IMR-90 (cell line): ENCODE measurements around the gene RIPOR2. TPM values are rescaled to one million over a fixed set of nuclear protein-coding genes. Genes with fewer than 3 reads are reported as not detected.
A peak's percentile ranks its signal among the peaks of the same experiment; 100 is the strongest.

Source experiments
- ATAC-seq: fragments of 200-7000 bp; cut with Tn5 transposase; 2 replicates; pipeline ENCODE4 v1.9.1; 2020; ENCODE audit warnings: low read depth, mild to moderate bottlenecking, moderate library complexity
- BruUV-seq: library from RNA; stranded (reverse); fragments of 400-500 nt; replicated peaks from 2 replicates; lab custom pipeline; 2021; lab: Mats Ljungman, UMichigan
- CTCF ChIA-PET: fragments of 300-600 bp; formaldehyde crosslinking; extraction: SDS; loops from one replicate; lab custom pipeline; 2021; ENCODE audit warnings: antibody characterized with exemption; lab: Yijun Ruan, JAX
- POLR2A ChIA-PET: fragments of 300-600 bp; sonication (Branson Sonifier 250); formaldehyde crosslinking; loops from one replicate; lab custom pipeline; 2022; ENCODE audit warnings: antibody characterized with exemption; ENCODE audit not compliant: unreplicated experiment; lab: Charles Lee
- DNase-seq: peaks from one replicate; pipeline ENCODE4 v3.0.0; 2013
- H2AFZ ChIP-seq: replicated peaks from 2 replicates; pipeline ENCODE3; 2013; ENCODE audit warnings: low read length, mild to moderate bottlenecking; ENCODE audit not compliant: poor library complexity
- H2AK5ac ChIP-seq: 2 replicates; pipeline ENCODE4 v1.6.1; 2013; ENCODE audit warnings: low read depth, low read length, inconsistent platforms
- H2AK9ac ChIP-seq: replicated peaks from 2 replicates; pipeline ENCODE3; 2013; ENCODE audit warnings: mild to moderate bottlenecking, low read depth, low read length, moderate library complexity; ENCODE audit not compliant: poor library complexity
- H2BK120ac ChIP-seq: 2 replicates; pipeline ENCODE4 v1.6.1; 2013; ENCODE audit warnings: low read depth, low read length, inconsistent platforms
- H2BK15ac ChIP-seq: 3 replicates; pipeline ENCODE4 v1.6.1; 2013; ENCODE audit warnings: low read depth, low read length, inconsistent platforms
- H2BK20ac ChIP-seq: 2 replicates; pipeline ENCODE4 v1.6.1; 2013; ENCODE audit warnings: low read depth, mild to moderate bottlenecking, inconsistent platforms, low read length, moderate library complexity
- H2BK5ac ChIP-seq: 2 replicates; pipeline ENCODE4 v1.6.1; 2013; ENCODE audit warnings: mild to moderate bottlenecking, low read depth, low read length, inconsistent platforms; ENCODE audit not compliant: poor library complexity, severe bottlenecking
- H3K14ac ChIP-seq: replicated peaks from 2 replicates; pipeline ENCODE4 v1.6.1; 2013; ENCODE audit warnings: low read depth, low read length, inconsistent platforms
- H3K18ac ChIP-seq: 2 replicates; pipeline ENCODE4 v1.6.1; 2013; ENCODE audit warnings: low read depth, low read length, control low read depth
- H3K23ac ChIP-seq: 2 replicates; pipeline ENCODE4 v1.6.1; 2013; ENCODE audit warnings: low read depth, low read length, inconsistent platforms
- H3K27ac ChIP-seq: 2 replicates; pipeline ENCODE4 v1.5.1; 2013; ENCODE audit warnings: mild to moderate bottlenecking, control low read depth, low read length; ENCODE audit not compliant: insufficient read depth
- H3K27me3 ChIP-seq: 2 replicates; pipeline ENCODE4 v1.6.1; 2013; ENCODE audit warnings: low read length; ENCODE audit not compliant: control insufficient read depth, insufficient read depth
- H3K36me3 ChIP-seq: 2 replicates; pipeline ENCODE4 v1.6.1; 2013; ENCODE audit warnings: low read length, mixed read lengths; ENCODE audit not compliant: control insufficient read depth, insufficient read depth
- H3K4ac ChIP-seq: 2 replicates; pipeline ENCODE4 v1.6.1; 2013; ENCODE audit warnings: low read depth, low read length, inconsistent platforms
- H3K4me1 ChIP-seq: 2 replicates; pipeline ENCODE4 v1.6.1; 2013; ENCODE audit warnings: low read length, mixed read lengths; ENCODE audit not compliant: control insufficient read depth, insufficient read depth
- H3K4me2 ChIP-seq: 2 replicates; pipeline ENCODE4 v1.6.1; 2013; ENCODE audit warnings: low read depth, mild to moderate bottlenecking, control low read depth, low read length, moderate library complexity
- H3K4me3 ChIP-seq: 2 replicates; pipeline ENCODE4 v1.5.1; 2013; ENCODE audit warnings: low read depth, mild to moderate bottlenecking, control low read depth, low read length, moderate library complexity; ENCODE audit not compliant: insufficient read depth
- H3K56ac ChIP-seq: 2 replicates; pipeline ENCODE4 v1.6.1; 2013; ENCODE audit warnings: low read length, inconsistent platforms; ENCODE audit not compliant: insufficient read depth; ENCODE audit errors: extremely low read depth
- H3K79me1 ChIP-seq, 2 experiments: 2 replicates each; pipeline ENCODE4 v1.6.1; 2013; ENCODE audit warnings: low read length in 2 of 2, inconsistent platforms in 1 of 2, low read depth in 1 of 2
- H3K9ac ChIP-seq: 2 replicates; pipeline ENCODE4 v1.6.1; 2013; ENCODE audit warnings: low read depth, low read length, control low read depth
- H3K9me1 ChIP-seq: 2 replicates; pipeline ENCODE4 v1.6.1; 2013; ENCODE audit warnings: low read length, inconsistent platforms; ENCODE audit not compliant: insufficient read depth
- H3K9me3 ChIP-seq: 2 replicates; pipeline ENCODE4 v1.6.1; 2013; ENCODE audit warnings: low read length; ENCODE audit not compliant: control insufficient read depth, insufficient read depth
- H4K20me1 ChIP-seq: 2 replicates; pipeline ENCODE4 v1.6.1; 2013; ENCODE audit warnings: low read length, inconsistent platforms; ENCODE audit not compliant: insufficient read depth
- H4K5ac ChIP-seq: 2 replicates; pipeline ENCODE4 v1.6.1; 2013; ENCODE audit warnings: mild to moderate bottlenecking, low read depth, low read length, control low read depth
- H4K8ac ChIP-seq, 2 experiments: 2 replicates each; pipeline ENCODE4 v1.6.1; 2013; ENCODE audit warnings: low read depth in 2 of 2, low read length in 2 of 2, control low read depth in 1 of 2, inconsistent platforms in 1 of 2
- H4K91ac ChIP-seq: 2 replicates; pipeline ENCODE4 v1.6.1; 2013; ENCODE audit warnings: low read depth, low read length, inconsistent platforms; ENCODE audit not compliant: insufficient read depth
- CEBPB ChIP-seq: IDR thresholded peaks from 2 replicates; pipeline ENCODE4 v1.6.1; 2012; ENCODE audit warnings: low read depth, low read length, improper control_type of control experiment
- CHD1 ChIP-seq: IDR thresholded peaks from 2 replicates; pipeline ENCODE4 v1.6.1; 2012; ENCODE audit warnings: low read depth, low read length, improper control_type of control experiment
- FOS ChIP-seq: fragments of 150-350 bp; IDR thresholded peaks from 2 replicates; pipeline ENCODE4 v1.6.1; 2016; ENCODE audit warnings: low read depth, low read length
- MAFK ChIP-seq: IDR thresholded peaks from 2 replicates; pipeline ENCODE4 v1.6.1; 2012; ENCODE audit warnings: low read depth, low read length, improper control_type of control experiment
- MAZ ChIP-seq: IDR thresholded peaks from 2 replicates; pipeline ENCODE4 v1.6.1; 2012; ENCODE audit warnings: low read depth, mild to moderate bottlenecking, low read length, improper control_type of control experiment, moderate library complexity, borderline replicate concordance
- MXI1 ChIP-seq: IDR thresholded peaks from 2 replicates; pipeline ENCODE4 v1.6.1; 2012; ENCODE audit warnings: low read depth, mild to moderate bottlenecking, low read length, moderate library complexity, borderline replicate concordance
- POLR2A ChIP-seq: IDR thresholded peaks from 2 replicates; pipeline ENCODE4 v1.6.1; 2012; ENCODE audit warnings: mild to moderate bottlenecking, low read depth, low read length
- RAD21 ChIP-seq: IDR thresholded peaks from 2 replicates; pipeline ENCODE4 v1.6.1; 2012; ENCODE audit warnings: low read length, improper control_type of control experiment
- RCOR1 ChIP-seq: IDR thresholded peaks from 2 replicates; pipeline ENCODE4 v1.6.1; 2012; ENCODE audit warnings: mild to moderate bottlenecking, low read length, improper control_type of control experiment; ENCODE audit not compliant: insufficient replicate concordance
- RFX5 ChIP-seq: IDR thresholded peaks from 2 replicates; pipeline ENCODE4 v1.8.0; 2012; ENCODE audit warnings: low read depth, mild to moderate bottlenecking, low read length, moderate library complexity
- SMC3 ChIP-seq: fragments of 150-350 bp; IDR thresholded peaks from 2 replicates; pipeline ENCODE4 v1.6.1; 2016; ENCODE audit warnings: low read depth, mild to moderate bottlenecking, antibody characterized with exemption, low read length, moderate library complexity
- WGBS, 2 experiments: methylation state at CpG; one replicate each; pipeline versions ENCODE4 v1.1.5 to v1.1.7; 2013; ENCODE audit warnings: missing lambda C conversion rate in 2 of 2; ENCODE audit not compliant: insufficient read length in 1 of 2; ENCODE audit errors: extremely low coverage in 2 of 2; 5-methylcytosine and 5-hydroxymethylcytosine counted together
- dilution Hi-C: fragments of 300-500 bp; cut with HindIII; formaldehyde crosslinking; loops from one replicate; pipeline ENCODE4 v1.14.3; 2018; ENCODE audit warnings: low sequenced_read_pairs; ENCODE audit not compliant: unreplicated experiment
- in situ Hi-C: fragments of 300-500 bp; cut with MboI; formaldehyde crosslinking; loops from 3 replicates; pipeline ENCODE4 v1.14.3; 2019; ENCODE audit warnings: low sequenced_read_pairs, inconsistent platforms, mixed read lengths
- intact Hi-C: fragments of 100-400 bp; cut with micrococcal nuclease; formaldehyde crosslinking; loops from 2 replicates; pipeline ENCODE4 v1.10.0; 2022
- polyA plus RNA-seq, 3 experiments: library from polyadenylated mRNA; depleted of rRNA; stranded (reverse); fragments of >200 nt; gene quantifications; 2 replicates each; pipeline ENCODE4 v1.2.3, GENCODE V29; 2012; ENCODE audit warnings: low replicate concordance in 1 of 3
- total RNA-seq: library from RNA; depleted of rRNA; stranded (reverse); fragments of >200 nt; gene quantifications from 2 replicates; pipeline ENCODE4 v1.2.3, GENCODE V29; 2012
- TF ChIP-seq, protein P1 (sequence below): fragments of 150-350 bp; IDR thresholded peaks from 2 replicates; pipeline ENCODE4 v1.6.1; 2016; ENCODE audit warnings: low read depth, mild to moderate bottlenecking, low read length, moderate library complexity, borderline replicate concordance

The RIPOR2 gene
- total and polyA plus RNA-seq, 2 of the 4 experiments (the other 2 are of a cell fraction): 1.1 to 1.2 TPM

DNA sequence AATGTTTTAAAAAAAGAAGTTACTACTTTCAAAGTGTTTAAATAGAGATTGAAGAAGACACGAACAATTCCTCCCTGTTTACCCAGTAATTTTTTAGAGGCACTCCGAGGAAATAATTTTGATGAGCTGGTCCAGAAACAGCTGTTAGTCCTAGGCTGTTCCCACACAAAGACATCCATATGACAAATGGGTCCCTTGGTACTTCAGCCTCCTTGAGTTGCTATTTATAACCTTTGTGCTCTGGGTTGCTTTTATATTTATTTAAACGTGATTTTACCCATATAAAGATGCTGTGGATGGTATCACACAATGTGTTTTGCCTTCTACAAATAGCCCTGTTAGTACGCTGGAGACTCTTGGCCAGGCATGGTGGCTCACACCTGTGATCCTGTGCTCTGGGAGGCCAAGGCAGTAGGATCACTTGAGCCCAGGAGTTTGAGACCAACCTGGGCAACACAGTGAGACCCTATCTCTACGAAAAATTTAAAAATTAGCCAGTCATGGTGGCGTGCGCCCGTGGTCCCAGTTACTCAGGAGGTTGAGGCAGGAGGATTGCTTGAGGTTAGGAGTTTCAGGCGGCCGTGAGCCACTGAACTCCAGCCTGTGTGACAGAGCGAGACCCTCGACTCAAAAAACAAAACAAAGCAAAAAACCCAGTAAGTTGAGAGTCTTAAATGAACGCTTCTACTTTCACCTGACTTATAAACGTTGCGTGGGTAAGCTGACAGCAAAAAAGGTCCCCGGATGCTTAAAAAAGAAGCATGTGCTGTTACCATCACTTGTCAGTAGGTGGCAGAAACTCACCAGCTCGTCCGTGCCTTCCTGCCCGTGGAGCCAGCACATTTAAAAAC is 80.1 kb downstream of the RIPOR2 start (continued):
- TF ChIP-seq CEBPB: no peak
- TF ChIP-seq RAD21: peak; percentile 98
- no peak for TF ChIP-seq RCOR1

DNA sequence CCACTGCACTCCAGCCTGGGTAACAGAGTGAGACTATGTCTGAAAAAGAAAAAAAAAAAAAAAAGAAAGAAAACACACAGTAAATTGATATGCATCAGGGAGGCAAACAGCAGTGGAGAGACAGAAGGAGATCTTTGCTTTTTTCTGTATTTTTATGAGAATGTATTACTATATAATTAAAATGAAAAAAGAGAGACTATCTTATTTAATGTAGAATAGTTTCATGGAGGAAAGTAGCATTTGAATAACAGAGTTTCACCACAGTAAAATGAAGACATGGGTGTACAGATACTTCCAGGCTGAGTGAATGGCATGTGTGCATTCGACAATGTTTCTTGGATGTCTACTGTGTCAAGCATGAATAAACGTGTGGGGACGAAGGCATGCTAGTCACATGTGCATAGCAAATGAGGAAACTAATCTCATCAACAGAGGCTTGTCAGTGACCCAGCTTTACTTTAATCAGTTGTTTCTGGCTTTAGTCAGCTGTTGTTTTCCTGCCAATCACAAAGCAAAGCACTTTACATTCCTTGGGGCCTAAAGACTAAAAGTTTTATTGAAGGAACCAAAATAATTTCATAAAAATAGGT is 81.6 kb downstream of the RIPOR2 start:
- no TSS peak for BruUV-seq
- Histone ChIP-seq H2BK120ac (no peak overlapping the region), H3K23ac (0 out of 2 replicates have a peak overlapping the region, but pooled peaks have one; percentile 2), H3K14ac (no peak overlapping the region), H2AK9ac (no peak overlapping the region), H3K9me3 (no peaks in the 10 kb centered on the region), H3K27me3 (no peaks in the 10 kb centered on the region), H3K56ac (no peak overlapping the region), H3K27ac (no peak overlapping the region), H3K4ac (no peak overlapping the region), H3K79me1 (no peaks in the 10 kb centered on the region), H4K8ac (no peak overlapping the region), H2AFZ (no peak overlapping the region), H3K4me3 (no peak overlapping the region), H3K36me3 (peaks cover 29% of the 10 kb centered on the region), H3K4me1 (no peaks in the 10 kb centered on the region; the same call in 1 of the 2 replicates), H4K91ac (no peak overlapping the region), H3K9ac (no peak overlapping the region), H2BK15ac (no peak overlapping the region), H4K5ac (no peak overlapping the region), H2BK20ac (no peak overlapping the region), H3K9me1 (peaks cover 4% of the 10 kb centered on the region; the same call in 1 of the 2 replicates), H3K4me2 (no peak overlapping the region), H3K18ac (no peak overlapping the region), H2BK5ac (no peak overlapping the region), H4K20me1 (no peaks in the 10 kb centered on the region), H2AK5ac (no peak overlapping the region)
- DNase-seq (no peak), ATAC-seq (no peak)
- intact Hi-C loops (loop anchor here (5.0 to 10.0 kb wide), 2 partner anchors 77 to 139 kb away; partner anchors contain the start of gene C6orf62), in situ Hi-C loops (no loop called here), dilution Hi-C loops (no loop called here)
- no CpG with 5 or more reads among the region's 3 CpGs for WGBS, 2 experiments
- TF ChIP-seq MXI1 (no peak), POLR2A (no peak), RAD21 (no peak), RCOR1 (no peak), SMC3 (no peak), RFX5 (no peak), FOS (no peak), MAFK (no peak), MAZ (no peak), CHD1 (no peak)
- TF ChIP-seq, protein P1, sequence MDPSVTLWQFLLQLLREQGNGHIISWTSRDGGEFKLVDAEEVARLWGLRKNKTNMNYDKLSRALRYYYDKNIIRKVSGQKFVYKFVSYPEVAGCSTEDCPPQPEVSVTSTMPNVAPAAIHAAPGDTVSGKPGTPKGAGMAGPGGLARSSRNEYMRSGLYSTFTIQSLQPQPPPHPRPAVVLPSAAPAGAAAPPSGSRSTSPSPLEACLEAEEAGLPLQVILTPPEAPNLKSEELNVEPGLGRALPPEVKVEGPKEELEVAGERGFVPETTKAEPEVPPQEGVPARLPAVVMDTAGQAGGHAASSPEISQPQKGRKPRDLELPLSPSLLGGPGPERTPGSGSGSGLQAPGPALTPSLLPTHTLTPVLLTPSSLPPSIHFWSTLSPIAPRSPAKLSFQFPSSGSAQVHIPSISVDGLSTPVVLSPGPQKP: no peak
- ChIA-PET POLR2A (no interaction called here), CTCF (interaction anchor here (0.7 kb wide), 1 partner anchor 14 kb away, joined by 6 read pairs; no protein-coding TSS in a partner anchor)
